ENCODE measurements around the gene SLC11A2. TPM values are rescaled to one million over a fixed set of nuclear protein-coding genes. Genes with fewer than 3 reads are reported as not detected.

SLC11A2 gene
- total and polyA plus RNA-seq, 2 of the 4 experiments (the other 2 are of a cell fraction), result 28.0 to 45.3 TPM

GRCh38 chr12:51049525-51049924 lies 23.3 kb upstream of the SLC11A2 start:
- Histone ChIP-seq H4K5ac (ENCODE audit: low read depth, low read length) (no peak overlapping the region), H3K79me1 (ENCODE audit: low read depth in 1 of 2, low read length in 2 of 2) (peaks cover 17 to 20% of the 10 kb centered on the region in 2 experiments), H2BK20ac (ENCODE audit: low read depth, low read length) (no peak overlapping the region), H3K18ac (ENCODE audit: low read depth, low read length) (no peak overlapping the region), H2AK5ac (ENCODE audit: low read depth, low read length) (no peak overlapping the region), H2BK5ac (ENCODE audit: low read depth, low read length, poor library complexity, severe bottlenecking) (no peak overlapping the region), H4K20me1 (ENCODE audit: insufficient read depth, low read length) (no peaks in the 10 kb centered on the region), H2BK15ac (ENCODE audit: low read depth, low read length) (no peak overlapping the region), H3K9ac (ENCODE audit: low read depth, low read length) (peak overlapping the region; percentile 82; the same call in 1 of the 2 replicates), H3K4ac (ENCODE audit: low read depth, low read length) (no peak overlapping the region), H3K36me3 (ENCODE audit: control insufficient read depth, insufficient read depth, low read length) (peaks cover 2% of the 10 kb centered on the region), H4K91ac (ENCODE audit: insufficient read depth, low read depth, low read length) (no peak overlapping the region), H3K4me1 (ENCODE audit: control insufficient read depth, insufficient read depth, low read length) (no peaks in the 10 kb centered on the region; the same call in 1 of the 2 replicates), H3K4me3 (ENCODE audit: insufficient read depth, low read depth, low read length) (no peak overlapping the region), H3K9me1 (ENCODE audit: insufficient read depth, low read length) (0 out of 2 replicates have a peak, but pooled peaks cover 2% of the 10 kb centered on the region), H3K27ac (ENCODE audit: insufficient read depth, low read length) (no peak overlapping the region), H2AFZ (replicated peaks; ENCODE audit: low read length, poor library complexity) (no peak overlapping the region), H4K8ac (ENCODE audit: low read depth in 2 of 2, low read length in 2 of 2) (no peak overlapping the region), H3K14ac (replicated peaks; ENCODE audit: low read depth, low read length) (no peak overlapping the region), H3K56ac (ENCODE audit: extremely low read depth, insufficient read depth, low read length) (no peak overlapping the region), H2AK9ac (replicated peaks; ENCODE audit: low read depth, low read length, poor library complexity) (no peak overlapping the region), H3K27me3 (ENCODE audit: control insufficient read depth, insufficient read depth, low read length) (no peaks in the 10 kb centered on the region), H2BK120ac (ENCODE audit: low read depth, low read length) (no peak overlapping the region), H3K4me2 (ENCODE audit: low read depth, low read length) (peak overlapping the region; percentile 97), H3K9me3 (ENCODE audit: control insufficient read depth, insufficient read depth, low read length) (no peaks in the 10 kb centered on the region), H3K23ac (ENCODE audit: low read depth, low read length) (peak overlapping the region; percentile 39; the same call in 1 of the 2 replicates)
- dilution Hi-C loops (cut with HindIII; ENCODE audit: low sequenced_read_pairs, unreplicated experiment) (no loop called here), intact Hi-C loops (cut with micrococcal nuclease) (loop anchor here (2.0 kb wide), 1 partner anchor 285 kb away; the partner anchor contains the start of gene ATF1), in situ Hi-C loops (cut with MboI; ENCODE audit: low sequenced_read_pairs) (no loop called here)
- TF ChIP-seq MAZ (IDR thresholded peaks at IDR 0.05; ENCODE audit: borderline replicate concordance, low read depth, low read length) (no peak), SMC3 (IDR thresholded peaks at IDR 0.05; ENCODE audit: low read depth, low read length) (no peak), POLR2A (IDR thresholded peaks at IDR 0.05; ENCODE audit: low read depth, low read length) (no peak), CEBPB (IDR thresholded peaks at IDR 0.05; ENCODE audit: low read depth, low read length) (no peak), CTCF (conservative IDR thresholded peaks at IDR 0.05; ENCODE audit: low read depth, low read length) (no peak), MAFK (IDR thresholded peaks at IDR 0.05; ENCODE audit: low read depth, low read length) (no peak), NFE2L2 (IDR thresholded peaks at IDR 0.05; ENCODE audit: low read depth, low read length) (no peak), USF2 (IDR thresholded peaks at IDR 0.05; ENCODE audit: low read depth, low read length) (no peak)
- DNase-seq (no peak), ATAC-seq (ENCODE audit: low read depth) (no peak)
- no CpG with 5 or more reads among the region's 3 CpGs for WGBS, 2 experiments (ENCODE audit: extremely low coverage in 2 of 2, insufficient read length in 1 of 2)
- ChIA-PET POLR2A (ENCODE audit: unreplicated experiment) (no interaction called here), CTCF (interaction anchor here (0.6 kb wide), 1 partner anchor 979 kb away, joined by 4 read pairs; no protein-coding TSS in a partner anchor)
- no TSS peak for BruUV-seq (replicated peaks)
